Trophoblast cell (in vitro differentiated cells and primary cell): Measurements from ENCODE around the gene TSFM.

ENCODE experiments used
- DNase-seq, 2 donors: peaks; one replicate each; pipeline ENCODE4 v3.0.0-alpha.2; 2016
- H2AFZ ChIP-seq: 2 replicates; pipeline ENCODE4 v1.6.1; 2013; ENCODE audit warnings: low read length, moderate library complexity, mild to moderate bottlenecking; ENCODE audit not compliant: insufficient read depth, poor library complexity
- H2AK5ac ChIP-seq: 2 replicates; pipeline ENCODE4 v1.6.1; 2013; ENCODE audit warnings: mild to moderate bottlenecking, low read length
- H2BK120ac ChIP-seq: 2 replicates; pipeline ENCODE4 v1.6.1; 2013; ENCODE audit warnings: low read length, mild to moderate bottlenecking, moderate library complexity; ENCODE audit not compliant: insufficient read depth, poor library complexity
- H2BK12ac ChIP-seq: 2 replicates; pipeline ENCODE4 v1.6.1; 2013; ENCODE audit warnings: mild to moderate bottlenecking, low read length, moderate library complexity
- H2BK5ac ChIP-seq: 2 replicates; pipeline ENCODE4 v1.6.1; 2013; ENCODE audit warnings: low read length, low read depth, moderate library complexity, mild to moderate bottlenecking; ENCODE audit not compliant: poor library complexity
- H3K14ac ChIP-seq: 2 replicates; pipeline ENCODE4 v1.6.1; 2013; ENCODE audit warnings: mild to moderate bottlenecking, low read length
- H3K18ac ChIP-seq: 2 replicates; pipeline ENCODE4 v1.6.1; 2013; ENCODE audit warnings: mild to moderate bottlenecking, low read length
- H3K23ac ChIP-seq: 2 replicates; pipeline ENCODE4 v1.6.1; 2013; ENCODE audit warnings: low read length
- H3K27ac ChIP-seq: 2 replicates; pipeline ENCODE4 v1.5.1; 2013; ENCODE audit warnings: low read depth, mild to moderate bottlenecking, inconsistent platforms, low read length, moderate library complexity
- H3K27me3 ChIP-seq: 2 replicates; pipeline ENCODE4 v1.6.1; 2013; ENCODE audit warnings: inconsistent platforms, mild to moderate bottlenecking, low read length, moderate library complexity; ENCODE audit not compliant: insufficient read depth
- H3K36me3 ChIP-seq, 2 experiments: 1 replicate in 1 of 2; 2 replicates in 1 of 2; pipeline ENCODE4 v1.6.1; 2013; ENCODE audit warnings: low read length in 2 of 2, mild to moderate bottlenecking in 2 of 2, moderate library complexity in 1 of 2; ENCODE audit not compliant: insufficient read depth in 2 of 2, control insufficient read depth in 1 of 2
- H3K4ac ChIP-seq: 2 replicates; pipeline ENCODE4 v1.6.1; 2013; ENCODE audit warnings: low read depth, mild to moderate bottlenecking, low read length, moderate library complexity
- H3K4me1 ChIP-seq, 2 experiments: 1 replicate in 1 of 2; 2 replicates in 1 of 2; pipeline ENCODE4 v1.6.1; 2013; ENCODE audit warnings: low read length in 2 of 2, mild to moderate bottlenecking in 2 of 2, moderate library complexity in 1 of 2; ENCODE audit not compliant: insufficient read depth in 2 of 2, control insufficient read depth in 1 of 2
- H3K4me2 ChIP-seq: 2 replicates; pipeline ENCODE4 v1.6.1; 2013; ENCODE audit warnings: inconsistent platforms, mild to moderate bottlenecking, low read length, moderate library complexity
- H3K4me3 ChIP-seq: 2 replicates; pipeline ENCODE4 v1.5.1; 2013; ENCODE audit warnings: mild to moderate bottlenecking, low read depth, low read length, inconsistent platforms
- H3K79me1 ChIP-seq: one replicate; pipeline ENCODE4 v1.6.1; 2013; ENCODE audit warnings: low read length
- H3K79me2 ChIP-seq: 2 replicates; pipeline ENCODE4 v1.6.1; 2013; ENCODE audit warnings: low read length, mild to moderate bottlenecking; ENCODE audit not compliant: control insufficient read depth, insufficient read depth, poor library complexity
- H3K9ac ChIP-seq: 2 replicates; pipeline ENCODE4 v1.6.1; 2013; ENCODE audit warnings: mild to moderate bottlenecking, low read length
- H3K9me3 ChIP-seq: 2 replicates; pipeline ENCODE4 v1.6.1; 2013; ENCODE audit warnings: low read depth, mild to moderate bottlenecking, control low read depth, inconsistent platforms, low read length; ENCODE audit not compliant: insufficient read depth
- H4K12ac ChIP-seq: 2 replicates; pipeline ENCODE4 v1.6.1; 2013; ENCODE audit warnings: low read depth, mild to moderate bottlenecking, low read length, moderate library complexity
- H4K8ac ChIP-seq: 2 replicates; pipeline ENCODE4 v1.6.1; 2013; ENCODE audit warnings: low read depth, mild to moderate bottlenecking, low read length, moderate library complexity
- H4K91ac ChIP-seq: one replicate; pipeline ENCODE4 v1.6.1; 2013; ENCODE audit warnings: low read depth, mild to moderate bottlenecking, low read length, moderate library complexity
- WGBS: extraction: QIAGEN DNeasy Blood & Tissue Kit; methylation state at CpG from one replicate; pipeline ENCODE4 v1.1.7; 2013; ENCODE audit warnings: missing lambda C conversion rate; ENCODE audit not compliant: insufficient read length, insufficient coverage; ENCODE audit errors: extremely low coverage; 5-methylcytosine and 5-hydroxymethylcytosine counted together

TSFM gene

DNA sequence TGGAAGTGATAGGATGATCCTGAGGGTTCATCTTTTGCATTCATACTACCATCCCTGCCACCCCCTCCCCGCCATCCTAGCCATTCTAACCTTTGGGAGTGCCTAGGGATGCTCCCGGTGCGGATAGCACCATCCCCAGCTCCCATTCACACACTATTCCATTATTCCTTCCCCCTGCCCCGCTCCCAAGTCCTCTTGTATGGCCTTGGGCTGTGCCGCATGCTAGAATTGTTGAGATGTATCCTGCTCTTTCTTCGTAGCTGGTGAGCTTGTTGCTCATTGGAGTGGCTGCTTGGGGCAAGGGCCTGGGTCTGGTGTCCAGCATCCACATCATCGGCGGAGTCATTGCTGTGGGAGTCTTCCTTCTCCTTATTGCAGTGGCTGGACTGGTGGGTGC lies 37.1 kb upstream of the TSFM start:
- Histone ChIP-seq H3K23ac (no peak overlapping the region), H3K18ac (no peak overlapping the region), H3K4me2 (peak overlapping the region; percentile 91), H3K4me3 (peak overlapping the region; percentile 78), H2BK12ac (no peak overlapping the region), H3K9ac (no peak overlapping the region), H4K91ac (no peak overlapping the region), H3K36me3 (peaks cover 15 to 24% of the 10 kb centered on the region in 2 experiments), H3K27me3 (peaks cover 14% of the 10 kb centered on the region), H2BK5ac (no peak overlapping the region), H2AK5ac (no peak overlapping the region), H4K12ac (peak overlapping the region; percentile 28), H3K4me1 (no peaks in the 10 kb centered on the region), H3K79me1 (peaks cover 3% of the 10 kb centered on the region), H3K27ac (no peak overlapping the region), H2BK120ac (no peak overlapping the region), H2AFZ (no peak overlapping the region), H3K9me3 (peaks cover 4% of the 10 kb centered on the region), H3K4ac (no peak overlapping the region), H3K79me2 (no peaks in the 10 kb centered on the region), H3K14ac (peak overlapping the region; percentile 3), H4K8ac (peak overlapping the region; percentile 97)
- DNase-seq, result no peak
- no CpG with 5 or more reads among the region's 8 CpGs for WGBS

DNA sequence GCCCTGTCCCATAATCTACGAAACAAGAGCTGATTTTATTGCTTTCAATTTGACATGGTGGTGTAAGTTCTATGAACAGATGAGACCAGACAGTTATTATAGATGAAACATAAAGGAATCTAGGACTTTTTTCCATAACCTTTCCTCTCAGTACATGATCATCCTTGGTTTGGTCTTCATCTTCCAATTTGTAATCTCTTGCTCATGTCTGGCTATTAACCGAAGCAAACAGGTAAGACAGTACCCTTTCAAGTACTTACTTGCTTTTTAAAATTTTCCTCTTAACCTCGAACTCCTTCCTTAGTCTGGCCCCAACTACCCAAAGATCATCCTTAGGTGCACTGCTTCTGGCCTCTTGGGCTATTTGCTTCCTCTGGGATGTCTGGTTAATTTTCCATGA lies 36.6 kb upstream of the TSFM start:
- Histone ChIP-seq H3K27me3 (peaks cover 10% of the 10 kb centered on the region), H3K4me3 (no peak overlapping the region), H3K79me1 (peaks cover 3% of the 10 kb centered on the region), H4K8ac (no peak overlapping the region), H3K4me1 (peaks cover under 1 to 3% of the 10 kb centered on the region in 2 experiments), H3K18ac (no peak overlapping the region), H3K9ac (no peak overlapping the region), H3K14ac (no peak overlapping the region), H3K36me3 (peaks cover 18 to 29% of the 10 kb centered on the region in 2 experiments), H3K4me2 (no peak overlapping the region), H2AFZ (no peak overlapping the region), H2BK120ac (no peak overlapping the region), H3K9me3 (peaks cover 2% of the 10 kb centered on the region), H3K23ac (no peak overlapping the region), H2BK12ac (no peak overlapping the region), H2AK5ac (no peak overlapping the region), H2BK5ac (no peak overlapping the region), H4K12ac (no peak overlapping the region), H3K79me2 (no peaks in the 10 kb centered on the region), H3K4ac (no peak overlapping the region), H4K91ac (no peak overlapping the region), H3K27ac (no peak overlapping the region)
- DNase-seq, result no peak
- WGBS, result no CpG with 5 or more reads among the region's 3 CpGs

- Histone ChIP-seq H3K4me3 (no peak overlapping the region), H3K4me2 (no peak overlapping the region)
Observed at GRCh38 chr12:57749061-57749460, 33.5 kb upstream of the TSFM start.

DNA sequence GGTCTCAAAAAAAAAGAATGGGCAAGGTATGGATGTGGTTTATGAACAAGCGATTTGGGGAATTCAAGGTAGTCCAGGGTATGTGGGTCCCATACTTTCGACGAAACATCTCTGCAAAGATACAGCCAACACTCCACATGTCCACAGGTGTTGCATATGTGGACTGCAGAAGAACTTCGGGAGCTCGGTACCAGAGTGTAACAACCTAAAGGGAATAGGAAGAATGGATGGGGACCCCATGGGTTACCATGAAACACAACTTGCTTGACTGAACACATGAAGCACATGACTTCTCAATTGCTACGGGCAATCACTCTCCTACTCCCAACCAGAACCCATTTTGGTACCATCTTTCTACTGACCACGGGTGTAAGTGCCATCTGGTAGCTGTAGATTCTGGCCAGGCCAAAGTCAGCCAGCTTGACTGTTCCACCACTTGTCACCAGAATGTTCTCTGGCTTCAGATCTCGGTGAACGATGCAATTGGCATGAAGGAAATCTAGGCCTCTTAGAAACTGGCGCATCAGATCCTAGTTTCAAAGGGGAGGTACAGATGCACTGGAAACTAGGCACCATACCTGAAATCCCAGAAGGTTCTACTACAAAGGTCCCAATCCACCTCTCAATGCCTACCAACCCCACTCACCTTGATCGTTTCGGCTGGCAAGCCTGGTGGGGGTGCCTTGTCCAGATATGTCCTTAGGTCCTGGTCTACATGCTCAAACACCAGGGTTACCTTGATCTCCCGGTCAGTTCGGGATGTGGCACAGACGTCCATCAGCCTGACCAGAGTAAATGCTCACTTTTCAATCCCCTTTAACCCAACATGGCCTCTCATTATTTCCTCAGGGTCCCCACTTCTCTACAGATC lies 31.8 kb upstream of the TSFM start:
- peak overlapping the region; percentile 71 for H3K14ac ChIP-seq
- no CpG with 5 or more reads among the region's 15 CpGs for WGBS
- H3K9me3 ChIP-seq, result peaks cover 3% of the 10 kb centered on the region

More at GRCh38 chr12:57749061-57749460, 33.5 kb upstream of the TSFM start:
- Histone ChIP-seq H3K18ac (no peak overlapping the region), H4K91ac (no peak overlapping the region), H4K8ac (no peak overlapping the region), H2BK12ac (no peak overlapping the region), H3K79me2 (peaks cover 9% of the 10 kb centered on the region), H2BK5ac (no peak overlapping the region), H3K4ac (no peak overlapping the region), H3K4me1 (peaks cover 5 to 11% of the 10 kb centered on the region in 2 experiments), H3K9ac (no peak overlapping the region), H2AFZ (no peak overlapping the region), H4K12ac (no peak overlapping the region), H3K14ac (no peak overlapping the region), H3K9me3 (no peaks in the 10 kb centered on the region), H3K23ac (no peak overlapping the region), H2AK5ac (no peak overlapping the region), H3K27ac (no peak overlapping the region), H2BK120ac (no peak overlapping the region), H3K27me3 (peaks cover 2% of the 10 kb centered on the region), H3K36me3 (peaks cover 18 to 31% of the 10 kb centered on the region in 2 experiments), H3K79me1 (peaks cover 6% of the 10 kb centered on the region)
- DNase-seq, result no peak
- no CpG with 5 or more reads among the region's 5 CpGs for WGBS

More for the DNA sequence above, 31.8 kb upstream of the TSFM start:
- no peak overlapping the region for H2AFZ ChIP-seq
- H3K79me1 ChIP-seq, result peaks cover 3% of the 10 kb centered on the region
- no peak overlapping the region for H2BK5ac ChIP-seq
- H3K4me1 ChIP-seq, result peaks cover 7 to 15% of the 10 kb centered on the region in 2 experiments
- H3K4ac ChIP-seq, result peak overlapping the region; percentile 85
- no peak overlapping the region for H2BK120ac ChIP-seq
- H3K36me3 ChIP-seq, result peaks cover 18 to 31% of the 10 kb centered on the region in 2 experiments
- peaks cover 9% of the 10 kb centered on the region for H3K79me2 ChIP-seq
- H3K27ac ChIP-seq, result no peak overlapping the region
- no peak overlapping the region for H3K18ac ChIP-seq
- no peak overlapping the region for H4K12ac ChIP-seq
- no peak for DNase-seq
- H4K91ac ChIP-seq, result no peak overlapping the region
- H4K8ac ChIP-seq, result peak overlapping the region; percentile 80
- H3K4me3 ChIP-seq, result peak overlapping the region; percentile 78
- peak overlapping the region; percentile 85 for H3K4me2 ChIP-seq
- H2BK12ac ChIP-seq, result no peak overlapping the region
- H3K23ac ChIP-seq, result no peak overlapping the region
- H3K27me3 ChIP-seq, result peaks cover 11% of the 10 kb centered on the region
- peak overlapping the region; percentile 73 for H2AK5ac ChIP-seq
- peak overlapping the region; percentile 54 for H3K9ac ChIP-seq
